H9 (cell line): Measurements from ENCODE around the gene PLIN4. TPM values are rescaled to one million over a fixed set of nuclear protein-coding genes. Genes with fewer than 3 reads are reported as not detected.

Experiments
- DNase-seq: peaks from one replicate; pipeline ENCODE4 v3.0.0-alpha.2; 2017
- H2AFZ ChIP-seq: one replicate; pipeline ENCODE4 v1.6.1; 2013; ENCODE audit warnings: mild to moderate bottlenecking, low read length, control low read depth, moderate library complexity
- H2AK5ac ChIP-seq: 2 replicates; pipeline ENCODE4 v1.6.1; 2013; ENCODE audit warnings: low read length, control low read depth, mixed read lengths; ENCODE audit not compliant: insufficient read length
- H2BK120ac ChIP-seq: one replicate; pipeline ENCODE4 v1.6.1; 2013; ENCODE audit warnings: low read depth, mild to moderate bottlenecking, low read length, control low read depth, inconsistent platforms; ENCODE audit not compliant: poor library complexity, severe bottlenecking
- H2BK12ac ChIP-seq: 2 replicates; pipeline ENCODE4 v1.6.1; 2013; ENCODE audit warnings: low read length, control low read depth, mixed read lengths, low read depth; ENCODE audit not compliant: insufficient read length
- H2BK15ac ChIP-seq: 2 replicates; pipeline ENCODE4 v1.6.1; 2013; ENCODE audit warnings: low read depth, low read length, control low read depth
- H2BK20ac ChIP-seq: one replicate; pipeline ENCODE4 v1.6.1; 2013; ENCODE audit warnings: low read depth, mild to moderate bottlenecking, low read length, control low read depth, inconsistent platforms; ENCODE audit not compliant: poor library complexity, severe bottlenecking
- H2BK5ac ChIP-seq: 2 replicates; pipeline ENCODE4 v1.6.1; 2013; ENCODE audit warnings: low read length, control low read depth, mixed read lengths; ENCODE audit not compliant: insufficient read length
- H3K14ac ChIP-seq: 2 replicates; pipeline ENCODE4 v1.6.1; 2013; ENCODE audit warnings: low read length, control low read depth; ENCODE audit not compliant: insufficient read depth
- H3K18ac ChIP-seq: 2 replicates; pipeline ENCODE4 v1.6.1; 2013; ENCODE audit warnings: low read depth, mild to moderate bottlenecking, mixed read lengths, low read length, control low read depth; ENCODE audit not compliant: insufficient read length
- H3K23ac ChIP-seq: 2 replicates; pipeline ENCODE4 v1.6.1; 2013; ENCODE audit warnings: low read length, control low read depth, mixed read lengths, low read depth; ENCODE audit not compliant: insufficient read length
- H3K23me2 ChIP-seq: 2 replicates; pipeline ENCODE4 v1.6.1; 2013; ENCODE audit warnings: low read depth, mild to moderate bottlenecking, mixed read lengths, low read length, control low read depth; ENCODE audit not compliant: insufficient read length, poor library complexity, severe bottlenecking
- H3K27ac ChIP-seq: 2 replicates; pipeline ENCODE4 v1.5.1; 2013; ENCODE audit warnings: low read length, control low read depth, mixed read lengths, low read depth; ENCODE audit not compliant: insufficient read length
- H3K27me3 ChIP-seq: 2 replicates; pipeline ENCODE4 v1.6.1; 2013; ENCODE audit warnings: low read length, control low read depth, inconsistent platforms; ENCODE audit not compliant: insufficient read depth
- H3K4ac ChIP-seq: 2 replicates; pipeline ENCODE4 v1.6.1; 2013; ENCODE audit warnings: low read depth, mild to moderate bottlenecking, control low read depth, inconsistent platforms, low read length, moderate library complexity
- H3K4me1 ChIP-seq: 2 replicates; pipeline ENCODE4 v1.6.1; 2013; ENCODE audit warnings: low read length, control low read depth, inconsistent platforms; ENCODE audit not compliant: insufficient read depth
- H3K4me2 ChIP-seq: 2 replicates; pipeline ENCODE4 v1.6.1; 2013; ENCODE audit warnings: low read length, control low read depth, mixed read lengths; ENCODE audit not compliant: insufficient read length, insufficient read depth
- H3K56ac ChIP-seq: 2 replicates; pipeline ENCODE4 v1.6.1; 2013; ENCODE audit warnings: low read depth, mild to moderate bottlenecking, mixed read lengths, low read length, control low read depth; ENCODE audit not compliant: insufficient read length
- H3K79me1 ChIP-seq: 2 replicates; pipeline ENCODE4 v1.6.1; 2013; ENCODE audit warnings: low read depth, mild to moderate bottlenecking, moderate library complexity, low read length, control low read depth, inconsistent platforms; ENCODE audit not compliant: insufficient read depth, poor library complexity, severe bottlenecking
- H3K79me2 ChIP-seq: 2 replicates; pipeline ENCODE4 v1.6.1; 2013; ENCODE audit warnings: low read length, control low read depth, inconsistent platforms; ENCODE audit not compliant: insufficient read depth
- H3K9ac ChIP-seq: 2 replicates; pipeline ENCODE4 v1.6.1; 2013; ENCODE audit warnings: low read length, control low read depth, mixed read lengths; ENCODE audit not compliant: insufficient read length; ENCODE audit errors: extremely low read depth
- H3K9me3 ChIP-seq: one replicate; pipeline ENCODE4 v1.6.1; 2013; ENCODE audit warnings: low read depth, low read length, inconsistent platforms; ENCODE audit not compliant: control insufficient read depth
- H3T11ph ChIP-seq: one replicate; pipeline ENCODE4 v1.6.1; 2013; ENCODE audit warnings: mild to moderate bottlenecking, low read length, control low read depth, inconsistent platforms
- H4K20me1 ChIP-seq: one replicate; pipeline ENCODE4 v1.6.1; 2013; ENCODE audit not compliant: control insufficient read depth, insufficient read length, insufficient read depth
- H4K5ac ChIP-seq: 2 replicates; pipeline ENCODE4 v1.6.1; 2013; ENCODE audit warnings: low read depth, mild to moderate bottlenecking, mixed read lengths, low read length, control low read depth; ENCODE audit not compliant: insufficient read length
- H4K8ac ChIP-seq: replicated peaks from 2 replicates; pipeline ENCODE4 v1.6.1; 2013; ENCODE audit warnings: low read length, control low read depth, mixed read lengths, low read depth; ENCODE audit not compliant: insufficient read length
- H4K91ac ChIP-seq: 2 replicates; pipeline ENCODE4 v1.6.1; 2013; ENCODE audit warnings: low read depth, mild to moderate bottlenecking, moderate library complexity, mixed read lengths, low read length, control low read depth; ENCODE audit not compliant: insufficient read length
- H3K27ac Mint-ChIP-seq, 3 experiments: 2 replicates in 2 of 3; 3 replicates in 1 of 3; pipeline ENCODE4 v1.8.0; 2020 to 2021; ENCODE audit warnings: mixed read lengths in 3 of 3, mild to moderate bottlenecking in 1 of 3, moderate library complexity in 1 of 3
- H3K27me3 Mint-ChIP-seq: 2 replicates; pipeline ENCODE4 v1.8.0; 2021; ENCODE audit warnings: low read depth, mild to moderate bottlenecking, moderate library complexity, mixed read lengths
- H3K36me3 Mint-ChIP-seq, 3 experiments: 2 replicates in 2 of 3; 3 replicates in 1 of 3; pipeline ENCODE4 v1.8.0; 2020 to 2021; ENCODE audit warnings: low read depth in 3 of 3, mixed read lengths in 3 of 3; ENCODE audit not compliant: insufficient read depth in 1 of 3
- H3K4me1 Mint-ChIP-seq, 2 experiments: 2 replicates each; pipeline ENCODE4 v1.8.0; 2020; ENCODE audit warnings: mixed read lengths in 2 of 2
- H3K4me3 Mint-ChIP-seq, 2 experiments: 2 replicates in 1 of 2; 3 replicates in 1 of 2; pipeline ENCODE4 v1.8.0; 2020 to 2021; ENCODE audit warnings: mild to moderate bottlenecking in 2 of 2, mixed read lengths in 2 of 2, moderate library complexity in 1 of 2
- H3K9me3 Mint-ChIP-seq, 2 experiments: 2 replicates in 1 of 2; 3 replicates in 1 of 2; pipeline ENCODE4 v1.8.0; 2020; ENCODE audit warnings: mild to moderate bottlenecking in 2 of 2, mixed read lengths in 2 of 2, moderate library complexity in 1 of 2
- WGBS: extraction: QIAGEN DNeasy Blood & Tissue Kit; methylation state at CpG from one replicate; pipeline ENCODE4 v1.1.7; 2013; ENCODE audit warnings: missing lambda C conversion rate, low lambda C conversion rate, mixed read lengths; ENCODE audit not compliant: insufficient read length; ENCODE audit errors: extremely low coverage; 5-methylcytosine and 5-hydroxymethylcytosine counted together
- total RNA-seq: library from RNA; stranded (reverse); gene quantifications from 2 replicates; pipeline ENCODE4 v1.2.1, GENCODE V29; 2021
- TF ChIP-seq, protein P1 (sequence below): fragments of 200-600 bp; sonication (generic); conservative IDR thresholded peaks from 3 replicates; pipeline ENCODE4 v1.8.0; 2021; ENCODE audit warnings: antibody characterized with exemption, mild to moderate bottlenecking

PLIN4 gene
- total RNA-seq, 1 experiment from 2014 or later, result 1.1 TPM

DNA sequence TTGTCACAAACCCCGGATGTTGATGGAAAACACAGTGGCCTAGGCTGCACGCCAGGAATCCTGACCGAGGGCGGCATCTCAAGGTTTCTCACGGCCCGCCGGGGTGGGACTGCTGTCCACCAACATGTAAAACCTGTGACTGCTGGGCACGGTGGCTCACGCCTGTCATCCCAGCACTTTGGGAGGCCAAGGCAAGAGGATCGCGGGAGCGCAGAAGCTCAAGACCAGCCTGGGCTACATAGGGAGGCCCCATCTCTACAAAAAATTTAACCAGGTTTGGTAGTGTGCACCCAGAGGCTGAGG lies 11.2 kb downstream of the PLIN4 start:
- TF ChIP-seq, protein P1, sequence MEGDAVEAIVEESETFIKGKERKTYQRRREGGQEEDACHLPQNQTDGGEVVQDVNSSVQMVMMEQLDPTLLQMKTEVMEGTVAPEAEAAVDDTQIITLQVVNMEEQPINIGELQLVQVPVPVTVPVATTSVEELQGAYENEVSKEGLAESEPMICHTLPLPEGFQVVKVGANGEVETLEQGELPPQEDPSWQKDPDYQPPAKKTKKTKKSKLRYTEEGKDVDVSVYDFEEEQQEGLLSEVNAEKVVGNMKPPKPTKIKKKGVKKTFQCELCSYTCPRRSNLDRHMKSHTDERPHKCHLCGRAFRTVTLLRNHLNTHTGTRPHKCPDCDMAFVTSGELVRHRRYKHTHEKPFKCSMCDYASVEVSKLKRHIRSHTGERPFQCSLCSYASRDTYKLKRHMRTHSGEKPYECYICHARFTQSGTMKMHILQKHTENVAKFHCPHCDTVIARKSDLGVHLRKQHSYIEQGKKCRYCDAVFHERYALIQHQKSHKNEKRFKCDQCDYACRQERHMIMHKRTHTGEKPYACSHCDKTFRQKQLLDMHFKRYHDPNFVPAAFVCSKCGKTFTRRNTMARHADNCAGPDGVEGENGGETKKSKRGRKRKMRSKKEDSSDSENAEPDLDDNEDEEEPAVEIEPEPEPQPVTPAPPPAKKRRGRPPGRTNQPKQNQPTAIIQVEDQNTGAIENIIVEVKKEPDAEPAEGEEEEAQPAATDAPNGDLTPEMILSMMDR, result no peak
- Mint-ChIP-seq H3K27me3 (peaks cover 53% of the 10 kb centered on the region), H3K4me1 (no peaks in the 10 kb centered on the region), H3K9me3 (no peaks in the 10 kb centered on the region), H3K27ac (no peak overlapping the region), H3K36me3 (peaks cover 10 to 35% (median 26%) of the 10 kb centered on the region in 3 experiments; a peak in 6 of 7 replicates), H3K4me3 (no peak overlapping the region)
- Histone ChIP-seq H3K18ac (no peak overlapping the region), H2BK15ac (no peak overlapping the region), H2BK12ac (no peak overlapping the region), H4K91ac (no peak overlapping the region), H3K79me2 (no peaks in the 10 kb centered on the region), H3K14ac (no peak overlapping the region; the same call in 1 of the 2 replicates), H3K56ac (no peak overlapping the region), H3K23ac (no peak overlapping the region), H2AK5ac (no peak overlapping the region), H2BK120ac (no peak overlapping the region), H3K4ac (no peak overlapping the region), H4K8ac (no peak overlapping the region), H3K27ac (no peak overlapping the region), H2BK5ac (no peak overlapping the region), H2AFZ (no peak overlapping the region), H3T11ph (no peak overlapping the region), H3K4me1 (no peaks in the 10 kb centered on the region), H2BK20ac (no peak overlapping the region), H3K27me3 (no peaks in the 10 kb centered on the region), H3K9me3 (no peaks in the 10 kb centered on the region), H3K4me2 (no peak overlapping the region), H3K79me1 (no peaks in the 10 kb centered on the region), H3K23me2 (peaks cover 2% of the 10 kb centered on the region), H3K9ac (no peak overlapping the region), H4K20me1 (no peaks in the 10 kb centered on the region), H4K5ac (no peak overlapping the region)
- DNase-seq, result no peak
- WGBS, result no CpG with 5 or more reads among the region's 12 CpGs
